Activated CD4-positive, alpha-beta T cell treated with anti-CD3 and anti-CD28 coated beads, Interleukin-2, Interleukin-4, amounts not matched to agents 100 ng/mL and 50 ng/mL, durations not matched to agents 16 hours and 8 hours (primary cell): ENCODE measurements around the gene ZNF483.
"Not testable (repeated sequence)": the region's sequence is repeated elsewhere in the genome, so short reads cannot be mapped to it uniquely, and the experiment has no call there.

Source experiments
- DNase-seq: peaks from one replicate; pipeline ENCODE4 v3.0.0-alpha.2; 2020; ENCODE audit warnings: low spot score

ZNF483 gene

DNA sequence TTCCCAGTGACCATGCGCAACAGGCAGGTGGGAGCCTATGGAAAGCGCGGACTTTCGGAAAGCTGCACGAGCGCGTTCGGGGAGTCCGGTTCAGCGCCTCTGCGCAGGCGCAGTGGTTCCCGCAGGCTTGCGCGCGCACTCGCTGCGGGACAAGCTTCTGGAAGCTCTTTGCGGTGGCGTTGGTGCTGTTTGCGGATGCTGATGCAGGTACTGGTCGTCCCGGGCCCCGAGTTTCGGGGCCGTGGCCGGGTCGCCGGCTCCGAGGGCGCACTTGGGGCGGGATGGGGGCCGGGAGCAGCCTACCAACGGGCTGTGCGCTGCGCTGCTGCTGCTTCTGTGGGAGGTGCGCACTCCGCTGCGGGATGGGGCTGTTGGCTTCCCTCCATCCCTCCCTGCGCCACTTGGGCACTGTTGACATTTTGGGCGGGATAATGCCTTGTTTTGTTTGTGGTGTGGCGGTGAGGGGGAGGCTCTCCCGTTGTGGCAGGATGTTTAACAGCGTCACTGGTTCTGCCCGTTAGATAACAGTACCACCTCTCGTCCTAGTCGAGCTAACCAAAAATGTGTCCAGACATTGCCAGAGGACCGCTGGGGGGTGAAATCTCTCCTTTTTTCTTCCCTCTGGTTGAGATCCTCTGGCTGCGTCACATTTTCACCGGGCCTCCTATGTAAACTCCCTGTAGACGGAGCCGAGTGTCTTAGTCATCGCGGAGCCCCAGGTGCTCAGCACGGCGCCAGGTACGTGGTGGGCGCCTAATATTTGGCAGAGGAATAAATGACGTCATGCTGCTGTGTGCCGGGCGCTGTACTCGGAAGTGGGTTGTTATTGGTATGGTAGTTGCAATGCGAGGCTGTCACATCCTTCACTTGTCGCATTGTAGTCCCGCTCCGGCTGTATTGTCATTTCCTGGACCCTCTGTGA, at the start of gene ZNF483:
Gene ZNF483 (plus strand): TSS at position 124 of the 922 bp plus-strand sequence. CDS start 2,217 bp downstream, outside the sequence.
- DNase-seq, result peak; percentile 56

DNA sequence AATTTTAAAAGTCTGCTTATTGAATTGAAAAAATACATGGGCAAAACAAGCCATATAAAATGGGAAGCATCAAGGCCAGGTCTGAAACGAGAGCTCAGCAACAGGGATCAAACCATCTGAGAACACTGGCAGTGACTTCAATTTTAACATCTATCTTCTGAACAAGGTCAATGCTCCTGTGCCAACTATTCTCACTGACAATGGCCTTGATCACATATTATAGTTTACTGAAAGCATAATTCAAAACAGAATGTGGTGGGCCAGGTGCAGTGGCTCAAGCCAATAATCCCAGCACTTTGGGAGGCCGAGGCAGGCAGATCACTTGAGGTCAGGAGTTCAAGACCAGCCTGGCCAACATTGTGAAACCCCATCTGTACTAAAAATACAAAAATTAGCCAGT, 49.8 kb upstream of the ZNF483 start:
- no peak for DNase-seq

DNA sequence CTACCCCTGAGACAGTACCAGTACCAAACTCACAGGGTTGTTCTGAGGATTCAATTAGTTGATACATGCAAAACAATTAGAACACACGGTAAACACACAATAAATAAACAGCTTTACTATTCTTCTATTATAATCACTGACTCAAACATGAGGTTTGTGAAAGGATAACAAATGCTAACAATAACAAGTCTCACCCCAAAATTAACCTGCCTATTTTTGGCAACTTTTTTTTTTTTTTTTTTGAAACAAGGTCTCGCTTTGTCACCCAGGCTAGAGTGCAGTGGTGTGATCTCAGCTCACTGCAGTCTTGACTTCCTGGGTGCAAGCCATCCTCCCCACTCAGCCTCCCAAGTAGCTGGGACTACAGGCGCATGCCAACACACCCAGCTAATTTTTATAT, 47.3 kb upstream of the ZNF483 start:
- no peak for DNase-seq

- DNase-seq, result no peak
Observed at GRCh38 chr9:111481885-111482636, 42.9 kb upstream of the ZNF483 start.

GRCh38 chr9:111482694-111483438, 42.1 kb upstream of the ZNF483 start:
- peak; percentile 65 for DNase-seq

GRCh38 chr9:111483439-111483857, 41.5 kb upstream of the ZNF483 start:
- DNase-seq, result peak; percentile 38

DNA sequence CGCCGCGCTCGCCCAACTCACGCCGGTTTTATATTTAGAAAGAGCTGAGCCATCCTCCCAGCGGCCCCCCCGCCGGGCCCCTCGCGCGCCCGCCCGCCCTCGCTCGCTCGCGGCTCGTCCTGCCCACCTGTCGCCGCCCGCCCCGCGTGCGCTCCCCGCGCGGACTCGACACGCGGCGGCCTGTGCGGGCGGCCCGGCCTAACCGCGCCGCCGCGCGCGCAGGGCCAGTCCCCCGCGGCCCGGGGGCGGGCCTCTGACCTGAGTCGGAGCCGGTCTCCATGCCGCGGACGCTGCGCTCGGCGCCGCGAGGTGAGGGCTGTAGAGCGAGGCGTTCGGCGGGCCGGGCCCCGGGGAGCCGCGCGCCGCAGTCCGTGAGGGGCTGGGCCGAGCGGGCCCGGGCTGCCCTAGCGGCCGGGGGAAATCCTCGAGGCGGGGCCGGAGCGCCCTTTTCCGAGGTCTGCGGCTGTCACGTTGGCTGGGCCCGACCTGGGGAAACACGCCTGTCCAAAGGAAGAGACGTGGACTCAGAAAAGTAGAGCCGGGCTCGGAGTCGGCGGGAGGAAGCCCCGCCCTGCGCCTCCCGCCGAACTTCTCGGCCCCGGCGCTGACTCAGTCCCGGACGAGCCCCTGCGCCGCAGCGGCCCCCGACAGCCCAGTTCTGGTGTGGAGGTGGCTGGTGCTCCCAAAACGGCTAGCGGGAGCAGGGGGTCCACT, 41.0 kb upstream of the ZNF483 start, which contains the start of gene ECPAS:
Gene ECPAS (minus strand): TSS at position 526 of the 714 bp plus-strand sequence. CDS start 11,465 bp downstream, outside the sequence.
- peak; percentile 78 for DNase-seq

DNA sequence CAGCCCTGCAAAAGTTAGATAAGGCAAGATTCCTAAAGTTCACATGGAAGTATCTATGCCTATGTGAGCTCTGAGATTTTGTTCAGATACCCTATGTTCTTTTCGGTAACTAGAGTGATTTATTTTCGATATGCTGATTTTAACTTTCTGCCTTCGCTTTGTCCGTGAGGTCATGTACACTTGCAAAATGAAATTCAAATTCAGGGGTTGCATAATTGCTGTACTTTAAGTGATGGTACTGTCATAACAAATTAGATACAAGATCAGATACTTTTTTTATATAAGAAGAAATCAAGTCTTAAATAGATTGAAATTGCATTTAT, 40.4 kb upstream of the ZNF483 start:
- no peak for DNase-seq

GRCh38 chr9:111497196-111497595, 27.8 kb upstream of the ZNF483 start:
- DNase-seq, result not testable (repeated sequence)

- no peak for DNase-seq
Observed at GRCh38 chr9:111501005-111501562, 23.9 kb upstream of the ZNF483 start.

- DNase-seq, result no peak
Observed at GRCh38 chr9:111501648-111502047, 23.3 kb upstream of the ZNF483 start.

GRCh38 chr9:111502506-111502905, 22.5 kb upstream of the ZNF483 start:
- DNase-seq, result no peak

DNA sequence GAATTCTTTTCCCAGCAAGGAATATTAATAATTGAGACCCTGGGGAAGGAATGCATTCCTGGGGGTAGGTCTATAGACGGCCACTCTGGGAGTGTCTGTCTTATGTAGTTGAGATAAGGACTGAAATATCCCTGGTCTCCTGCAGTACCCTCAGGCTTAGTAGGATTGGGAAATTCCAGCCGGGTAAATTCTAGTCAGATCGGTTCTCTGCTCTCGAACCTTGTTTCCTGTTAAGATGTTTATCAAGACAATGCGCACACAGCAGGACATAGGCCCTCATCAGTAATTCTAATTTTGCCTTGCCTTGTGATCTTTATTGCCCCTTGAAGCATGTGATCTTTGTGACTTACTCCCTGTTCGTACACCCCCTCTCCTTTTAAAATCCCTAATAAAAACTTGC, 13.4 kb upstream of the ZNF483 start:
- DNase-seq, result not testable (repeated sequence)

- DNase-seq, result no peak
Observed at GRCh38 chr9:111514967-111515366, 10.0 kb upstream of the ZNF483 start.

GRCh38 chr9:111516061-111516465, 8.9 kb upstream of the ZNF483 start:
- no peak for DNase-seq

- no peak for DNase-seq
Observed at GRCh38 chr9:111524731-111525055, 286 bp upstream of the ZNF483 start.

DNA sequence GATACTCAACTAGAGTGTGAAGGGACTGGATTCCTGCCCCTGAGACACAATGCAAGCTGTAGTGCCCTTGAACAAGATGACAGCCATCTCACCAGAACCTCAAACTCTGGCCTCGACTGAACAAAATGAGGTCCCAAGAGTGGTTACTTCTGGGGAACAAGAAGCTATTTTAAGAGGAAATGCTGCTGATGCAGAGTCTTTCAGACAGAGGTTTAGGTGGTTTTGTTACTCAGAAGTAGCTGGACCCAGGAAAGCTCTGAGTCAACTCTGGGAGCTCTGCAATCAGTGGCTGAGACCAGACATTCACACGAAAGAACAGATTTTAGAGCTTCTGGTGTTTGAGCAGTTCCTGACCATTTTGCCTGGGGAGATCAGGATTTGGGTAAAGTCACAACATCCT, 2.4 kb downstream of the ZNF483 start:
- DNase-seq, result peak; percentile 44

GRCh38 chr9:111529787-111530186, 4.8 kb downstream of the ZNF483 start:
- no peak for DNase-seq

- DNase-seq, result no peak
Observed at GRCh38 chr9:111531716-111532115, 6.7 kb downstream of the ZNF483 start.

GRCh38 chr9:111533099-111533790, 8.3 kb downstream of the ZNF483 start:
- no peak for DNase-seq
